GM19025 (cell line): Measurements from ENCODE around the gene SULF2.

Experiments
- ATAC-seq: cut with Tn5 transposase; IDR thresholded peaks from one replicate; pipeline ENCODE4 v1.9.1; 2021; ENCODE audit warnings: mild to moderate bottlenecking, low read depth, moderate library complexity; ENCODE audit not compliant: unreplicated experiment

Gene SULF2

GRCh38 chr20:47765691-47766594, 19.3 kb downstream of the SULF2 start:
- ATAC-seq: no peak

DNA sequence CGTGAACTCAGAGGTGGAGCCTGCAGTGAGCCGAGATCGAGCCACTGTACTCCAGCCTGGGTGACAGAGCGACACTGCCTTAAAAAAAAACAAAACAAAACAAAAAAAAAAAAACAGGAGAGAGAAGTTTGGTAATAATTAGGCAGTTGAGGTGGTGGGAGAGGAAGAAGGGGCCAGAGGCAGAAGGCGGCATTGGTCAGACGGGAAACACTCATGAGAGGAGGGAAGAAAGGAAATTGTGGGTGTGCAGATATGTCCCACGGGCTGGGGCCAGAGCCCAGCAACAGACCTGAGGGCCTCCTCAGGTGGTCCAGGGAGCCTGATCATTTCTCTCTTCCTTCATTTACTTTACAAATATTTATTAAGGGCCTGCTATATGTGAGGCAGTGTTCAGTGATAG, 20.0 kb downstream of the SULF2 start:
- ATAC-seq: no peak

- ATAC-seq: no peak
These were observed 21.0 kb downstream of the SULF2 start for GRCh38 chr20:47764154-47764733.

- ATAC-seq: no peak
These were observed 22.5 kb downstream of the SULF2 start for GRCh38 chr20:47762699-47763268.

GRCh38 chr20:47761482-47762047, 23.7 kb downstream of the SULF2 start:
- ATAC-seq: no peak

DNA sequence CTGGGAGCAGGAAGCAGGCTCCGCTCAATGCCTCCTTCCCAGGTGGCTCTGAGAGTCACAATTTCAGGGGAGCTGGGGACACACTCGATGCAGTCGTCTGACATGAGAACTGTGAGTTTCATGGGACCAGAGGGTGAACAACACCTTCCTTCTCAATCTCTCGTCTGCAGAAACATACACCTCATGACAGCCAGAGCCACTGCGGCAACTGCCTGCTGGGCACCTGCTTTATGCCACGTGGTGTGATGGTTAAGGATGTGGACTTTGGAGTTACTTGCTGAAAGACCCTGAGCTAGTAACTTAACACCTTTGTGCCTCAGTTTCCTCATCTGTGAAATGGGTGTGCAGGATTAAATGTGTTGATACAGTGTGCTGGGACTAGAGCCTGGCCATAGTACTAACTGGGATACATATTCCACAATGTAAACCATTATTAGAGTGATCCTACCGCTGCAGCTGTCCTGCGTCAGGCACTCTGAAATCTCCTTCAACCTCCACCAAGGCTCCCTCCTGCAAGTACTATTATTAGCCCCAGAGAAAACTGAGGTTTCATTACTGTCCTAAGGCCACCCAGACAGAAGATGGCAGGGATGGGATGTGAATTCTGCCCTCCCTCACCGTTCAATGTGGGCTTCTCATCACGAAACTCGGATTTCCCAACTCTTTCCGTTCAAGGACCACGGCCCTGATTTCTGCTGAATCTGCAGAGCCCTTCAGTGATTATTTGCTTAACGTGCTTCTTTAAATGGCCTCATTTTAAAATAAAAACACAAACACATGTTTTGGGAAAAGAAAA, 24.4 kb downstream of the SULF2 start:
- no peak for ATAC-seq

- no peak for ATAC-seq
These were observed 26.5 kb downstream of the SULF2 start for GRCh38 chr20:47758517-47759450.

DNA sequence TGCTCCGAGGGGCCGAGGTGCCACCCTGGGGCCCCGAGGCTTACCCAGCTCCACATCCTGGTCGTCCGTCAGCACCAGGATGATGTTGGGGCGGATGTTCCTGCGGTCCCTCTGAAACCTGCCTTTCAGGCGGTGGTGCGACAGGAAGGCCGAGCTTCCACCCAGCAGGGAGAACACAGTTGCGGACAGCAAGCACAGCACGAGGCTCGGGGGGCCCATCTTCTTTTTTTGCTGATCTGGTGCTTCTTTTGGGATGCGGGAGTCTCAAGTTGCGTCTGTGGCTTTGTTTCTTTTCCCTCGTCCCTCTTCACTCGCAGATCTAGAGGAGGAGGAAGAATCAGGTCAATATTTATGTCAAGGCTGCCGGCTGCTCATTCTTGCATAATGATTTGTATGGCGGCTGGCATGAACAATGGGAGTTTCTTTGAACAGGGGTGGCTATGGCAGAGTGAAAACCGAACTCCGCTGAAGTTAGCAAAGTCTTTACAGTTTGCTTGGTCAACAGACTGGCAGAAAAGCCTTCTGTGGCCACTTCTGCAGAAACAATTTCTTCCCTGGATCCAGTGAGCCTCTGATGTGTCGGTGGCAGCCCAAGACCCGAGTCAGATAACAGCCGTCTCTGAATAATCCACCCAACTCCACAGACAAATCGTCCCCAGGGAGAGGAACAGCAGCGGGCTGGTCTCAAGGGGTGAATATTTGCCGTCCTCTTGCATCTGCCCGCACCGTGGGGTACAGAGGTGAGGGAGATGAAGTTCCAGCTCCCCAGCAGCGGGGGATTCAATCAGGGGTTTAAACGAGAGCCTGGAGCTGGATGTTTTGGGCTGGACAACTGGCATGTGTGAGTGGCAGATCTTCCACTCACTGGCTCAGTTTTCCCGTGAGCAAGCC, 27.9 kb downstream of the SULF2 start:
- ATAC-seq: no peak

DNA sequence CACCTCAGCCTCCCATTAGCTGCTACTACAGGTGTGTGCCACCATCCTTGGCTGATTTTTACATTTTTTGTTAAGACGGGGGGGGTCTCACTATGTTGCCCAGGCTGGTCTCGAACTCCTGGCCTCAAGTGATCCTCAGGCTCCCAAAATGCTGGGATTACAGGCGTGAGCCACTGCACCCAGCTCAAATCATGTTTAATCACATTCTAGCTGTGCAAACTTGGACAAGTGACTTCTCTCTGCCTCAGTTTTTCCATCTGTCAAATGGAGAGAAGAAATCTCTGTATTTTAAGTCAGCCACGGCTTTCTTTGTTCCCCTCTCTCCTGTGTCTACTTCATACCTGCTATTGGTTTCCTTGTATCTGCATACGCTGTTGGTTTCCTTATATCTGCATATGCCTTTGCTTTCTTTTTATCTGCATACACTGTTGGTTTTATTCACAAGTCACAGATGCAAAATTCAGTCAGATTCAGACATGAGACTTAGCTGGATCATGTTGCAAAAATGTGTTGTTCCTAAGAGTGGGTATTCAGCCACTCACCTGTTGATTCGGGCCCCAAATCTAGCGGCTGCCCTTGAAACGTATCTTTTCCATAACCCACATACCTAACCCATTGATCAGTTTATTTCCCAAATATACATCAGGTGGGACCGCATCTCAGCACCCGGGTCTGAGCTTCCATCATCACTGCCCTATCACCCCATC, 30.2 kb downstream of the SULF2 start:
- ATAC-seq: no peak

DNA sequence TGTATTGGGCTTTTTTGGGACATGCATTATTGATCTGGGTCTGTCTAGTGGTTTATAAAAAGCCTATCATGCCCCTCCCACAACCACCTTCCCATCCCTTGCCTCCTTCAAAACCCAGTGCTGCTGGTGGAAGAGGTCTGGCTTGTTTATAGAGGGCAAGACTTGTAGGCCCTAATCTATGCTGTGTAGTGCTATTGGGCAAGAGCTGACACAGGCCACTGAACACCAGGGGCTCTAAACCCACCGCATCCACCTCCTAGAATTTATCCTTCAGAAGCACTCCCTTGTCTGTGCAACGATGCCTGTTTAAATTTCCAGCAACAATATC, 30.9 kb downstream of the SULF2 start:
- ATAC-seq: no peak

DNA sequence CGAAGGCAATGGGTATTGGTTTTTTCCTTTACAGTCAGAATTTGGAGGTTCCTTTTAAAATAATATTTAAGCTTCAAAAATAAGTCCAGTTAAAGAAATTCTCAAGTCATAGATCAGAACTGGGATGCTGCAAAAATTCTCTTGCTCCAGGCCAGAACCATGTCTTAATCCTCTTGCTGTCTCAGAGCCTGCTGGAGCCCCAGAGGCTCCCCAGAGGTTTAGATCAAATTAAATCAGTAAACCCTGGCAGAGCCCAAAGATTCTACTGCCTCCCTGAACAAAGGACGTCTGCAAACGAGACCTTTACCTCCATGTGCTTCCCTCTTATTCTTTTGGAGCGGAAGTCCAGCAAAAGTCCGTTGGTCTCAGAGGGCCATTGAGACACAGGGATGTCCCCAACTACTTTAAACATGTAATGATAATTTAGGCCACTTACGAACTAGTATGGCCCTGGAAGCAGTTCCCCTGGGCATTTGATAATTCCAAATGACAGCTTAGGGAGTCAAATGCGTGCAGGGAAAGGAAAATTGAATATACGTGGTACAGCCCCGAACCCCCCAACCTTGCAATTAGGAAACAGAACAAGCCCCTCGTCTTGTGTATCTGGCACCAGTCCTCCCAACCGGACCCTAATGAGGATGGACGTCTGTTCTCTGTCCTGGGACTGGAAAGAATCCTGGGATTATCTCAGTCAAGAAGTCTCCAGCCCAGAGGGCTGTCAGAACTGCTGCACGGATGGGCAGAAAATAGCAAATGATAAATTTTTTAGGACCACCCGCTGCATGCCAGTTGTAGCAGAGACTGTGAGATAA, 31.5 kb downstream of the SULF2 start:
- no peak for ATAC-seq

DNA sequence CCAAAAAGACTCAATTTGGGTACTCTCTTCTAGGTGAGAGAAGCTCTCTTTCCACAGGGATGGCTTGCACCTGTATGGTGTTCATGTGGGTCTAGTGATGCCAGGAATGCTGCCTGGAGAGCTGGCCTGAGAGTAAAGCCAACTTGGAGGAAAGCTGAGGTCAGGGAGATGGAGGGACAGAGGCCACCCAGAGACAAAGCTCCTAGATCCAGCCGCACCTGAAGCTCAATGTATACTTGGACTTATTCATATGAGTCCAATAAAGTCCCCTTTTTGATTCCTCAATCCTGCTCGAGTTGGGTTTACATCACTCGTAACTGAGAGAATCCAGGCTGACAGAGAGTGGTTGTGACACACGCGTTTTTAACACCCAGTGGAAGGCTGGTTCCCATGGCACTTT, 33.8 kb downstream of the SULF2 start:
- ATAC-seq: no peak

DNA sequence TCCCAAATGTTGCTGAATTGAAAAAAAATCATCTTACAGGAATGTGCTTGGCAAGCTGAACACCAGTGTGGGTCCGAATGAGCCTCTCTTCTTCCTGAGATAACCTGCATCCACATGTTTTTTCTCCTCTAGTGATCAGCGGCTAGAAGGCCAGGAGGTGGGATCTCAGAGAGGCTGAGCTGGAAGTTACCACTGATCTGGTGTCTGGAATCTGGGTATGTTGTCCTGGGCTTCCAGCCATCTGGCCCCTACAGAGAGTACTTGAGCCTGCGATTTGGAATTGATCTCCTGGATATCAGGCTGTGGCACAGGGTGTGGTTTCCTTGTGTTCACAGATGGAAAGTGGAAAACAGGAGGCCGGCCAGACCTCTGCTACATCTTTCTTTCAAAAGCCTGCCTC, 35.9 kb downstream of the SULF2 start:
- ATAC-seq: no peak

DNA sequence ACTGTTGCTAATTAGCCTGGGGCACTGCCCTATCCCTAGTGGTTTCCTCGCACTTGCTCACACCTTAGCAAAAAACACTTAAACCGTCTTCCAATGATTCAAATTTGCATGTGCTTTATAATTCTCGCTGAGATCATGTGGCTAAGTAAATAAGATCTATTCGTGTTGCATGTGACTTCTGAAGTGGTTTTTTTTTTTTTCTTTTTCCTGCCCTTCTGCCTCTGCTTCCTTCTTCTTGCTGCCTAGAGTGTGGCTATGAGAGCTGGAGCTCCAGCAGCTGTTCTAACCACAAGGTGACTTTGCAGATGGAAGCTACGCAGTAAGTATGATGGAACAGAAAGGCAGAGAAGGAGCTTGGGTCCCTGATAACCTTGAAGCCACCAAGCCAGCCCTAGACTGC, 36.5 kb downstream of the SULF2 start:
- no peak for ATAC-seq

- ATAC-seq: no peak
These were observed 37.2 kb downstream of the SULF2 start for GRCh38 chr20:47748069-47748468.

GRCh38 chr20:47747669-47748031, 37.6 kb downstream of the SULF2 start:
- no peak for ATAC-seq

- ATAC-seq: no peak
These were observed 40.5 kb downstream of the SULF2 start for GRCh38 chr20:47744803-47745202.
